Right ventricle myocardium inferior (tissue), 1 donor: ENCODE results near the gene CTDSPL. TPM values are rescaled to one million over a fixed set of nuclear protein-coding genes. Genes with fewer than 3 reads are reported as not detected.
"Not testable (repeated sequence)": the region's sequence is repeated elsewhere in the genome, so short reads cannot be mapped to it uniquely, and the experiment has no call there.

Experiments
- ATAC-seq: fragments of 200-7000 bp; cut with Tn5 transposase; one replicate; pipeline ENCODE4 v1.9.1; 2020; ENCODE audit warnings: mild to moderate bottlenecking, moderate library complexity
- DNase-seq: peaks from one replicate; pipeline ENCODE4 v3.0.0; 2021; ENCODE audit errors: missing footprints
- intact Hi-C: fragments of 100-400 bp; cut with DNase I; formaldehyde crosslinking; loops from one replicate; pipeline ENCODE4 v1.11.0; 2022
- microRNA-seq: library from miRNA; unstranded; fragments of <30 nt; microRNA quantifications from one replicate; pipeline ENCODE4 v1.2.0, GENCODE V29; 2020
- total RNA-seq: library from RNA; stranded (reverse); fragmentation: NEBNext Ultra II Directional; extraction: Animal tissue kit (Norgen Biotek cat#: 25700); gene quantifications from one replicate; pipeline ENCODE4 v1.2.1, GENCODE V29; 2021
- donor health status: DM: no; HTN: yes; CAD: no; lungs with severe emphysema.

Gene CTDSPL
- total RNA-seq, 1 donor from 2014 or later = 47.3 TPM

DNA sequence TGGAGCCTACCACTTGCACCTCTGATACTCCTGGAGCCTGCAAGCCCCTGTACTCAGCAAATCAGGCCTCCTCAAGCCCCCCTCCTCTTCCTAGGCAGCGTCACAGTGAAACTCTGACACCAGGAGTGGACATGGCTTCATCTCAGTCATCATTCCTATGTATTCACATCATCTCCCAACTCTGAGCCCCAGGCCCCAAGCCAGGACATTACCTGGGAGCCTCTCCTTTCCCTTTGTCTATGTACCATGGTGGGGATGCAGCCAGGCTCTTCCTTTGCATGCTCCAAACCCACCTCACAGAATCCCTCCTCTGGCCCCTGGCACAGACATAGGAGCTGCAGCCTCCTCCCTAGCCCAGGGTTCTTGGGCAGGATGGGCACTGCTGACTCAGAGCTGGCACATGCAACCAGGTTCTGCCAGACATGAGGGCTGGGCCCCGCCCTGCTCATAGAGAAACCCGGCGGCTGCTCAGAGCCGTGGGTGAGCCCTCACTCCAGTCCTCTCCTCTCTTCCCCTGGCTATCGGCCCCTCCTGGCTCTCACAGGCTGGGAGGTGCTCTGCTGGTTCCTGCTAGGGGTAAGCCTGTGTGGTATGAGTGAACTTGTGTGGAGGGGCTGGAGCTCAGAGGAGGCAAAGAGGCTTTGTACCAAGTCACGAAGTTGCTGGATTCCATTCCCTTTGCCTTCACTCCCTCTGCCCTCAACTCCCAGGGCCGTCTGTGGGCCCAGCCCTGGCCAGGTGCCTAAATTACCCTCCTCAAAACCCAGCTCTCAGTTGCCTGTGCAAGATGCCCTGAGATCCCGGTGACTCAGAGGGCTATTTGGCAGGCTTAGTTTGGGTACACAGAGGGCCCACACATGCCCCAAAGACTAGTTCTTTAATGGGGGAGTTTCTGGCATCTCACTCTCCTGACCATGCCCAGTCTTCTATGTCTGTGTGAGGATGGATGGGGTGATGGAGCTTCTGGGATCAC is 169.6 kb downstream of the CTDSPL start:
- ATAC-seq (no peak), DNase-seq (no peak)
- intact Hi-C loops = no loop called here

GRCh38 chr3:38032328-38032865 is 170.7 kb downstream of the CTDSPL start:
- ATAC-seq (no peak), DNase-seq (no peak)
- intact Hi-C loops = no loop called here

DNA sequence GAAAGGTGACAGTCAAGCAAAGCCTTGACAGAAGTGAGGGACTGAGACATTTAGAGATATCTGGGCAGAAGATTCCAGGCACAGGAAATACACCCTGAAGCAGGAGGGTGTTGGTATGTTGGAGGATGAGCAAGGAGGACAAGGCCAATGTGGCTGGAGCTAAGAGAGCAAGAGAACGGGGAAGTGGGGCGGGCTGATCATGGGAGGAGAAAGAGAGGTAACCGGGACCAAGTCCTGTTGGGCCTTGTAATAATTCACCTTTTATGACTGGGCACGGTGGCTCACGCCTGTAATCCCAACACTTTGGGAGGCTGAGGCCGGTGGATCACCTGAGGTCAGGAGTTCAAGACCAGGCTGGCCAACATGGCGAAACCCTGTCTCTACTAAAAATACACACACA is 171.9 kb downstream of the CTDSPL start:
- intact Hi-C loops, DNase-seq, ATAC-seq: not testable (repeated sequence)

Small RNAs within 50 kb of the gene (microRNA-seq; reads per million reads assigned to microRNA genes)
- 57.1 reads per million, percentile 46 among the genes with 10 or more reads in this experiment for gene MIR26A1

Other genes with a start within 250 kb of the CTDSPL start
- 4.4 TPM for gene VILL, start 128.9 kb downstream of the CTDSPL start, total RNA-seq
- 10.7 TPM for gene PLCD1, start 167.8 kb downstream of the CTDSPL start, total RNA-seq
- 0.08 TPM for gene DLEC1, start 177.3 kb downstream of the CTDSPL start, total RNA-seq